ENCODE measurements around the gene EYA2. TPM values are rescaled to one million over a fixed set of nuclear protein-coding genes. Genes with fewer than 3 reads are reported as not detected.

EYA2 gene
- polyA plus RNA-seq, 1 donor: 2.7 TPM

GRCh38 chr20:47071646-47072185, 177.1 kb downstream of the EYA2 start:
- no peak for DNase-seq

- DNase-seq: no peak
Observed at GRCh38 chr20:47073766-47074475, 179.3 kb downstream of the EYA2 start.

- no peak for DNase-seq
Observed at GRCh38 chr20:47075263-47075662, 180.6 kb downstream of the EYA2 start.

GRCh38 chr20:47079047-47079446, 184.4 kb downstream of the EYA2 start:
- DNase-seq: no peak

- no peak for DNase-seq
Observed at GRCh38 chr20:47080365-47080764, 185.7 kb downstream of the EYA2 start.

GRCh38 chr20:47086316-47086715, 191.7 kb downstream of the EYA2 start:
- DNase-seq: no peak

GRCh38 chr20:47088335-47088734, 193.7 kb downstream of the EYA2 start:
- no peak for DNase-seq

- no peak for DNase-seq
Observed at GRCh38 chr20:47089151-47089550, 194.5 kb downstream of the EYA2 start.

GRCh38 chr20:47090835-47091234, 196.2 kb downstream of the EYA2 start:
- no peak for DNase-seq

- no peak for DNase-seq
Observed at GRCh38 chr20:47093320-47093966, 198.8 kb downstream of the EYA2 start.

GRCh38 chr20:47095690-47096089, 201.0 kb downstream of the EYA2 start:
- DNase-seq: no peak

GRCh38 chr20:47097691-47098622, 203.3 kb downstream of the EYA2 start:
- DNase-seq: no peak

GRCh38 chr20:47099093-47099492, 204.4 kb downstream of the EYA2 start:
- DNase-seq: no peak

- DNase-seq: no peak
Observed at GRCh38 chr20:47099825-47100441, 205.3 kb downstream of the EYA2 start.

GRCh38 chr20:47102629-47103028, 208.0 kb downstream of the EYA2 start:
- DNase-seq: no peak

- no peak for DNase-seq
Observed at GRCh38 chr20:47106786-47107185, 212.1 kb downstream of the EYA2 start.

GRCh38 chr20:47108994-47109393, 214.4 kb downstream of the EYA2 start:
- no peak for DNase-seq

GRCh38 chr20:47110819-47111218, 216.2 kb downstream of the EYA2 start:
- no peak for DNase-seq

GRCh38 chr20:47111576-47111975, 216.9 kb downstream of the EYA2 start:
- DNase-seq: no peak

GRCh38 chr20:47113362-47114109, 218.9 kb downstream of the EYA2 start:
- DNase-seq: no peak

GRCh38 chr20:47115694-47116093, 221.1 kb downstream of the EYA2 start:
- no peak for DNase-seq

GRCh38 chr20:47117371-47117770, 222.7 kb downstream of the EYA2 start:
- no peak for DNase-seq
